ENCODE measurements around the gene TUSC2.

- TF ChIP-seq CTCF (IDR thresholded peaks at IDR 0.05): no peak
- no peak for TF ChIP-seq POLR2A (IDR thresholded peaks at IDR 0.05)
Observed at GRCh38 chr3:50275141-50275995, 52.7 kb downstream of the TUSC2 start.
